GM12892 (cell line): ENCODE data around the gene ARHGEF10L.

Experiments used
- POLR2A ChIP-seq: IDR thresholded peaks from 2 replicates; pipeline ENCODE4 v1.6.1; 2011; ENCODE audit warnings: low read depth, low read length, control low read depth
- POLR2AphosphoS5 ChIP-seq: IDR thresholded peaks from 2 replicates; pipeline ENCODE4 v1.6.1; 2011; ENCODE audit warnings: low read depth, low read length, control low read depth
- TAF1 ChIP-seq: IDR thresholded peaks from 2 replicates; pipeline ENCODE4 v1.6.1; 2011; ENCODE audit warnings: low read depth, mild to moderate bottlenecking, control low read depth, low read length, borderline replicate concordance

DNA sequence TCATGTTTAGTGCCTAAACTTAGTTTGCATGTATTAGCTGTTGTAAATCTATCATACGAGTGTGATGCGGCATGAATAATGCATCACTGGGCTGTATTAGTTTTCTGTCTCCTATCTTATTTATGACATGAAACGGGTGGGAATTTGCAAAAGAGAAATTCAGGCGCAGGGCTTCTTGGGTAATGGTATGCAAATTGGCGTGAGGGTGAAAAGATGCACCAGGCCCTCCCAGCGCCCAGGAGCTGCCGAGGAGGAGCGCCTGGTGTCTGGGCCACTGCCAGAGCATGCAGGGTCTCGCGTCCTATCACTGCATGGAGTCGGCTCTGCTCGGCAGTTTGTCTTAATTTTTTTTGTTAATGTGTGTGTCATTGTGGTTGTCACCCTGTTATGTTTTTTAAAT, 132.7 kb downstream of the ARHGEF10L start:
- no peak for TF ChIP-seq TAF1
- TF ChIP-seq POLR2A, result no peak
- TF ChIP-seq POLR2AphosphoS5, result no peak
